ENCODE data around the gene BACH2. TPM values are rescaled to one million over a fixed set of nuclear protein-coding genes. Genes with fewer than 3 reads are reported as not detected.
A peak's percentile ranks its signal among the peaks of the same experiment; 100 is the strongest.
"Not testable (repeated sequence)": the region's sequence is repeated elsewhere in the genome, so short reads cannot be mapped to it uniquely, and the experiment has no call there.

Gene BACH2
- total and polyA plus RNA-seq, 5 donors: 0.61 to 2.8 (median 1.5) TPM

DNA sequence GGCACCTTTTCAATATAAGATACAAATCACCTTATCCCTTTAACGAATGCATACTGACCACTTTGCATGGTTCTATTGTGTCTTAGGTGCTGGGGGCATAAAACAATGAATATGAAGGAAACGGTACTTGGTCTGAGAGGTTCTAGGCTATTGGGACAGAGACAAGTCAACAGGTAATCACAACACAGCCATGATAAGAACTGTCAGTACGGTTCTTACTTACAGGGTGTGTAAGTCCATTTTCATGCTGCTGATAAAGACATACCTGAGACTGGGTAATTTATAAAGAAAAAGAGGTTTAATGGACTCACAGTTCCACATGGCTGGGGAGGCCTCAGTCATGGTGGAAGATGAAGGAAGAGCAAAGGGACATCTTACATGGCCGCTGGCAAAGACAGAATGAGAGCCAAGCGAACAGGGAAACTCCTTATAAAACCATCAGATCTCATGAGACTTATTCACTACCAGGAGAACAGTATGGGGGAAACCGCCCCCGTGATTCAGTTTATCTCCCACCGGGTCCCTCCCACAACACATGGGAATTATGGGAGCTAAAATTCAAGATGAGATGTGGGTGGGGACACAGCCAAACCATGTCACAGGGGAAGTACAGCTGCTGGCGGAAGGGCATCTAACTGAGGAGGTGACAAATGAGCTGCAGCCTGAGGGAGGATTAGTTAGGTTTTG, 325.2 kb downstream of the BACH2 start:
- H3K27ac ChIP-seq (ENCODE audit: low read length); DNase-seq; H3K27me3 ChIP-seq (ENCODE audit: control insufficient read depth, insufficient read depth); H3K4me3 ChIP-seq (ENCODE audit: low read length); H3K4me1 ChIP-seq (ENCODE audit: control insufficient read depth, insufficient read depth, low read length); ATAC-seq; H3K9me3 ChIP-seq (ENCODE audit: control insufficient read depth, low read length): not testable (repeated sequence)
- intact Hi-C loops (cut with DNase I): loop anchor here (5.0 to 10.0 kb wide), 3 partner anchors 323 to 426 kb away; partner anchors contain the start of gene BACH2 (in 3 of the 4)
- 86% methylated on average over 9 of the region's 9 CpGs for WGBS

DNA sequence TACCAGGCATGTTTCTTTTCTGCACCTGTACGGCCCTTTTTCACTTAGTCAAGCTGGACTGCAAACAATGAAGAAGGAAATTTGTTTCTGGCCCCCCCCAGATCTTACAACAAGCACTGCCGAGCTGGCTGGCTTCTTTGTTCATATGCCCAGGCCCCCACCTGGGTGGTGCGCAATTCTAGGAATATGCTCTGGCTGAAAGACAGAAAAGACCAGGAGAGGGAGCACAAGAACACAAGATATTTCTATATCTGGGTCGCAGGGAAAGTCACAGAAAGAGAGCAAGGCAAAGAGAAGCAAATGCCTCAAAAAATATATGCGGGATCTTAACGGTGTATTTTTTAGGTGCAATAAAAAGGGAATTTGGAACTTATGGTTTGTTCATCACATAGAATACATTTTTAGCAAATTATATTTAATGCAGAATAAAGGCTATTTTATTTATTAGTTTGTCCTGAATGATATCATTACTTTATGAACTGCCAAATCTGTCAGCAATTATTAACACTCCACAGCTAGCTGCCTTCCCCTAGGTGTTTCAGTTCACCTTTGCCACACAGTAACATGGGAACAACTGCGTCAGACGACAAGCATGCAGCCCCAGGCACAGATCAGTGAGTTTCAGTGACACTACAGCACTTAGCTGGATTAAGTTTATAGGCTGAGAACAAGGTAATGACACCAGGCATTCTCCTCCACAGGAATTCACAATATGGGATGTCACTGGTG, 325.9 kb downstream of the BACH2 start:
- no peaks in the 10 kb centered on the region for H3K9me3 ChIP-seq (ENCODE audit: control insufficient read depth, low read length)
- no peaks in the 10 kb centered on the region for H3K4me1 ChIP-seq (ENCODE audit: control insufficient read depth, insufficient read depth, low read length)
- no peak overlapping the region for H3K4me3 ChIP-seq (ENCODE audit: low read length)
- 29% methylated on average over 8 of the region's 8 CpGs for WGBS
- DNase-seq (peak in 1 of 3 donors; percentile 56), ATAC-seq (peak; percentile 68 to 80)
- no peaks in the 10 kb centered on the region for H3K27me3 ChIP-seq (ENCODE audit: control insufficient read depth, insufficient read depth)
- intact Hi-C loops (cut with DNase I): loop anchor here (5.0 to 10.0 kb wide), 3 partner anchors 324 to 427 kb away; partner anchors contain the start of gene BACH2 (in 3 of the 4)
- no peak overlapping the region for H3K27ac ChIP-seq (ENCODE audit: low read length)

DNA sequence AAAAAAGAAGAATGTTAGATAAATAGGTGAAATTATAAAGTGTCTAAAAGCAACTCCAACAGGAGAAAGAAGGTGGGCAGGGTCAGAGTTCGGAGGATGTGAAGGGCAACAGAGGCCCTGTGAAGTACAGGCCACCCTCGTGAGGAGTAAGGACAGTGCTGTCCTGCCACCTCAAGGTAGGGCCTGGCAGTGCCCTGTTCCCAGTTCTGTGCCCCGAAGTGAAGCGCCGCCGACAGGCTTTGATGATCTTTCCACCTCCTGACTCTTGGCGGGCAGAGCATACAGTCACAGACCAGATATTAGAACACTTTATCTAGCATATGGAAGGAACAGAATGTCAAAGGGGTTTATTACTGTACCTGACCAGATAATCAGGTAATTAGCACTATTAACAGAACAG, 326.6 kb downstream of the BACH2 start:
- Histone ChIP-seq H3K9me3 (ENCODE audit: control insufficient read depth, low read length) (no peaks in the 10 kb centered on the region), H3K27me3 (ENCODE audit: control insufficient read depth, insufficient read depth) (no peaks in the 10 kb centered on the region), H3K4me3 (ENCODE audit: low read length) (no peak overlapping the region), H3K27ac (ENCODE audit: low read length) (no peak overlapping the region), H3K4me1 (ENCODE audit: control insufficient read depth, insufficient read depth, low read length) (no peaks in the 10 kb centered on the region)
- WGBS: 91% methylated on average over 7 of the region's 7 CpGs
- DNase-seq (no peak), ATAC-seq (no peak)
- intact Hi-C loops (cut with DNase I): loop anchor here (5.0 to 10.0 kb wide), 3 partner anchors 325 to 427 kb away; partner anchors contain the start of gene BACH2 (in 3 of the 4)

DNA sequence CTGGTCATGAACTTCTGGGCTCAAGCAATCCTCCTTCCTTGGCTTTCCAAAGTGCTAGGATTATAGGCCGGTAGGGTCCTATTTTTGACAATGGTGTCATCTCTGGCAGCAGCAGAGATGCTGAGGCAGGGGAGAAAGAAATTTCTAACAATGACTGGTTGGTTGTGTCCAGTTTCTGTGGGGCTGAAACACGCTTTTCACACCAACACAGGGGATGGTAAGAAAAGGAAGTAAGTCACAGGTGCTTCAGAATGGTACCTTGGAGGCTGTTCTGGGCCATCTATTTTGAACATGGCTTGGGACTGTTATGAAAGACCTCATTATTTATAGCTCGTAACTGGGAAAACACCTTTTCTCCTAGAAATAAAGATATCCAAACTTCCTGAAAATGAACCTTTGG, 329.7 kb downstream of the BACH2 start:
- no peaks in the 10 kb centered on the region for H3K27me3 ChIP-seq (ENCODE audit: control insufficient read depth, insufficient read depth)
- ATAC-seq: no peak
- no peak overlapping the region for H3K4me3 ChIP-seq (ENCODE audit: low read length)
- no peak for DNase-seq
- H3K4me1 ChIP-seq (ENCODE audit: control insufficient read depth, insufficient read depth, low read length): no peaks in the 10 kb centered on the region
- WGBS: 83% methylated on average over 3 of the region's 3 CpGs
- no peaks in the 10 kb centered on the region for H3K9me3 ChIP-seq (ENCODE audit: control insufficient read depth, low read length)
- H3K27ac ChIP-seq (ENCODE audit: low read length): no peak overlapping the region
- intact Hi-C loops (cut with DNase I): loop anchor here in 1 of 4 donors (5.0 kb wide), 1 partner anchor 425 kb away; no protein-coding TSS in a partner anchor

DNA sequence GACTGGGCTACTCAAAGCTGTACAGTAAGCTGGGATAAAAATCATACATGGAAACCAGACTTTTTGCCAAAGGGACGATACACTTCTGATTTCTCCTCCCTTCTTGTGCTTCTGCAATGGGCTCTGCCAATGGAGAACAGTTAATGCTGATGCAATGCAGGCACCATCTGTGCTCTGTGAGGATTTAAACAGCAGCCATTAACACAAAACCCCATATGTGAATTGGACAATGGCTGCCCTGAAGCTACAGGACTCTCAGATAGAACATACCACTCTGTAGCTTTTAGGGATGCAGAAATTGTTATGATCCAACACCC, 330.5 kb downstream of the BACH2 start:
- H3K4me1 ChIP-seq (ENCODE audit: control insufficient read depth, insufficient read depth, low read length): no peaks in the 10 kb centered on the region
- 68% methylated on average over 1 of the region's 1 CpG for WGBS
- ATAC-seq (no peak), DNase-seq (no peak)
- no peak overlapping the region for H3K4me3 ChIP-seq (ENCODE audit: low read length)
- H3K27ac ChIP-seq (ENCODE audit: low read length): no peak overlapping the region
- no peaks in the 10 kb centered on the region for H3K9me3 ChIP-seq (ENCODE audit: control insufficient read depth, low read length)
- intact Hi-C loops (cut with DNase I): loop anchor here in 1 of 4 donors (5.0 kb wide), 1 partner anchor 426 kb away; no protein-coding TSS in a partner anchor
- H3K27me3 ChIP-seq (ENCODE audit: control insufficient read depth, insufficient read depth): no peaks in the 10 kb centered on the region

DNA sequence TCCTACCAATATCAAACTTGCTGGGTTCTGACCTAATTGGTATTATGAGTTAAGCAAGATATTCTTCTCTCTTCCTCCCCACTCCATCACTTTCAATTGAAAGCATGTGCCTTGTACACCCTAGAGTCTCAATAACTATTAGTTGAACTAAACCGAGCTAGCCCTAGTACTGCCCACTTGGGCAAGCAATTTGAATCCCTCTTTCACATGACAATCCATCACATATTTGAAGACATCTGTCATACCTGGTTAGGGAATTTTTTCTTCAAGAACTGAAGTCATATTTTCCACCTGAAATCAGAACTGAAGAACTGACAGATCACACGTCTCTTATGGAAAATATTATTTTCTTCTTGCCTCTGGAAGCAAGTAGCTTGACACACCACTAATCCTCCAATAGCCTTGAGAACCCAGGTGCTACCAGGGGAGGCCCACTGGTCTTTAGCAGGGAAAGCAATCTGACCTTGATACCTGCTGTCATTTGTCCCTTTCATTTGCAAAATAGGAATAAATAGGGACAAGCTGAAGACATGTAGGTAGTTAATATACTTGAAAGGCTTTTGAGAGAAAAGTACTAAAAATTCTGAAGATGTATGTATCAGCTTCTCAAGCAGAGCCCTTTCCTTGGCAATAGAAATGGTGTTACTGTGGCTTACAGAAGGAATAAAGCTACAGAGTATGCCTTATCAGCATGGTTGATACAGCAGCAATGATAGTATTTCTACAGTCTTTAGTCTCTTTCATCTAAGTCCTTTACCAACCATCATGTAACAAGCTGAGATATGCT, 331.0 kb downstream of the BACH2 start:
- intact Hi-C loops (cut with DNase I): loop anchor here in 1 of 4 donors (5.0 kb wide), 1 partner anchor 427 kb away; no protein-coding TSS in a partner anchor

DNA sequence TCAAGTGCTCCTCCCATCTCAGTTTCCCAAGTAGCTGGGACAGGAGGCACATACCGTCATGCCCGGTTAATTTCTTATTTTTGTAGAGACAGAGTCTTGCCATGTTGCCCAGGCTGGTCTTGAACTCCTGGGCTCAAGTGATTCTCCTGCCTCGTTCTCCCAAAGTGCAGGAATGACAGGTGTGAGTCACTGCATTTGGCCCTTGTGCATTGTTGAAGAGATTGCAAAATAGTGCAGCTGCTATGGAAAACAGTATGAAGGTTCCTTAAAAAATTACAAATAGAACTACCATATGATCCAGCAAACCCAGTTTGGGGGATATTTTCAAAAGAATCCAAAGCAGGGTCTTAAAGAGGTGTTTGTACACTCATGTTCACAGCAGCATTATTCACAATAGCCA, 333.3 kb downstream of the BACH2 start:
- Histone ChIP-seq H3K9me3 (ENCODE audit: control insufficient read depth, low read length) (no peaks in the 10 kb centered on the region), H3K27ac (ENCODE audit: low read length) (no peak overlapping the region), H3K4me3 (ENCODE audit: low read length) (no peak overlapping the region), H3K27me3 (ENCODE audit: control insufficient read depth, insufficient read depth) (no peaks in the 10 kb centered on the region), H3K4me1 (ENCODE audit: control insufficient read depth, insufficient read depth, low read length) (no peaks in the 10 kb centered on the region)
- intact Hi-C loops (cut with DNase I): no loop called here
- WGBS: 97% methylated on average over 3 of the region's 3 CpGs
- ATAC-seq (no peak), DNase-seq (no peak)

More for the DNA sequence above, 331.0 kb downstream of the BACH2 start:
- 92% methylated on average over 2 of the region's 2 CpGs for WGBS
- Histone ChIP-seq H3K9me3 (ENCODE audit: control insufficient read depth, low read length) (no peaks in the 10 kb centered on the region), H3K27ac (ENCODE audit: low read length) (no peak overlapping the region), H3K4me3 (ENCODE audit: low read length) (no peak overlapping the region), H3K4me1 (ENCODE audit: control insufficient read depth, insufficient read depth, low read length) (no peaks in the 10 kb centered on the region), H3K27me3 (ENCODE audit: control insufficient read depth, insufficient read depth) (no peaks in the 10 kb centered on the region)
- no peak for ATAC-seq
- DNase-seq: no peak

DNA sequence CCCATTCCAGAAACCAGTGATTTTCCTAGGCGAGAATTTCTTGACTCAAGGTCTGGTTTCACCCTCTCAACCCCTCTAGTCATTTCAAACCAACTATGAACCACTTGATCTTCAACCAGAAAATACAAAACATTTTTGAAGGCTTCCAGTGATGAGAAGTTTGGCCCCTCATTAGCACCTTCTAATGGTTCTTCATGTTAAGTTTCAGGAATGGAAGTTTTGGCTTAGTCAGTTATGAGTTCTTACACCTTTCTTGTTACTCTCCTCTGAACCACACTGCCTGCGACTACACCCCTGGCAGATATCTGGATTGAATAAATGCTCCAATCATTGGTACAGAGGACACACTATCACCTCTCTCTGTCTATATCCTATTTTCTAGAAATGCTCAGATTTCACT, 335.2 kb downstream of the BACH2 start:
- Histone ChIP-seq H3K27ac (ENCODE audit: low read length) (no peak overlapping the region), H3K4me1 (ENCODE audit: control insufficient read depth, insufficient read depth, low read length) (no peaks in the 10 kb centered on the region), H3K9me3 (ENCODE audit: control insufficient read depth, low read length) (no peaks in the 10 kb centered on the region), H3K27me3 (ENCODE audit: control insufficient read depth, insufficient read depth) (no peaks in the 10 kb centered on the region), H3K4me3 (ENCODE audit: low read length) (no peak overlapping the region)
- ATAC-seq: no peak
- WGBS: 96% methylated on average over 2 of the region's 2 CpGs
- DNase-seq: no peak
- intact Hi-C loops (cut with DNase I): no loop called here

DNA sequence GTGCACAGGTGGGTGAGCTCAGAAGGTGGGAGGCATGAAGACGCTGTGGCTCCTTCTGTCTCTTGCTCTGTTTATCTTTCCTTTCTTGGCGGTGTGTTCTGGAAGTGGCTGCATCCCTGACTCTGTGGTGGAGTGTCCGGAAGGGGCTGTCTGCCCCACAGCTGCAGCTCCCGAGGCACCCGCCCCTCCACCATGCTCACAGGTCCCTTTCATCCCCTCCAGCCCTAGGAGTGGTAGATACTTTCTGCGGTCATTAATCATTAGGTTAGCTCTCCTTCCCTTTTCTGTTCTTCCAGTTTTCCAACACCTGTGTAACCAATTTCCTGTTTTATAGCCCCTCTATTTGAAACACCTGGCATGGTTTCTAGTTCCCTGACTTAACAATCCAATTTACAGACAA, 336.8 kb downstream of the BACH2 start:
- DNase-seq: no peak
- Histone ChIP-seq H3K4me1 (ENCODE audit: control insufficient read depth, insufficient read depth, low read length) (no peaks in the 10 kb centered on the region), H3K4me3 (ENCODE audit: low read length) (no peak overlapping the region), H3K27me3 (ENCODE audit: control insufficient read depth, insufficient read depth) (no peaks in the 10 kb centered on the region), H3K9me3 (ENCODE audit: control insufficient read depth, low read length) (no peaks in the 10 kb centered on the region), H3K27ac (ENCODE audit: low read length) (no peak overlapping the region)
- ATAC-seq: no peak
- 85% methylated on average over 6 of the region's 6 CpGs for WGBS
- intact Hi-C loops (cut with DNase I): no loop called here

DNA sequence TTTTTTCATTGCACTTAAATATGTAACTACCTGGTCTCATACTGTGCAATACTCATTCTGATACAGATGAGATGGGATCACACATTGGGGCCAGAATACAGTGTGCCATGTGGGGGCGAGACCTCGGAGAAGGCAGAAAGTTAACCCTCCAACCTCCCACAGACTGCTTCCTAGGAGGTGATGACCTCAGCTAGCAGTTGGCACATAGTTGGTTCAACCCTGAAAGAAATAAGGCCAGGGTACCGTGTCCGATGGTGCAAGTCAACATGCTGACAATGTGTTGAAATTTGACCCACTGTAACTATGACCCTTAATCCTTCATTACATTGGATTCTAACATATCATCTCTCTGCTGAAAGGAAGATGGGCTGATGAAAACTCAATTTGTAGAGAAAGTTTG, 340.5 kb downstream of the BACH2 start:
- WGBS: 84% methylated on average over 4 of the region's 4 CpGs
- intact Hi-C loops (cut with DNase I): no loop called here
- ATAC-seq: no peak

DNA sequence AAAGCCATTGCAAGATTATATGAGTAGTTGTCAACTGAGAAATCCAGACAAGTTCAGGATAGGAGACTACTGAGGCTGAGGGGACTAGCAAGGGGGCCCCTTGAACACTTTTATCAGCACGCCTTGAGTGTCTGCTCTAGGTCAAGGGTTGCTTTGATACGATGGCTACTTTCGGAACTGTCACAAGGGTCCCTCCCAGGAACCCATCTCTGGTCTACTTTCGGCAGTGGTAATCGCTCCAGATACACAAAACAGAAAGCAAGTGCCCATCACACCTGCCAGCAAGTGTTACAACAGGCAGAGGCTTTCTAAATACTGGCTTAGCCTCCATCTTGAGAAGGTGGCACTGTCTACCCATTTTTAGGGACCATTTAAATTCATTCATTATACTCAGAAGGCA, 341.3 kb downstream of the BACH2 start:
- Histone ChIP-seq H3K27me3 (ENCODE audit: control insufficient read depth, insufficient read depth) (no peaks in the 10 kb centered on the region), H3K4me1 (ENCODE audit: control insufficient read depth, insufficient read depth, low read length) (no peaks in the 10 kb centered on the region), H3K27ac (ENCODE audit: low read length) (no peak overlapping the region), H3K4me3 (ENCODE audit: low read length) (no peak overlapping the region), H3K9me3 (ENCODE audit: control insufficient read depth, low read length) (no peaks in the 10 kb centered on the region)
- ATAC-seq (no peak), DNase-seq (no peak)
- intact Hi-C loops (cut with DNase I): no loop called here
- WGBS: 80% methylated on average over 5 of the region's 5 CpGs

More for the DNA sequence above, 340.5 kb downstream of the BACH2 start:
- Histone ChIP-seq H3K4me1 (ENCODE audit: control insufficient read depth, insufficient read depth, low read length) (no peaks in the 10 kb centered on the region), H3K27ac (ENCODE audit: low read length) (no peak overlapping the region), H3K27me3 (ENCODE audit: control insufficient read depth, insufficient read depth) (no peaks in the 10 kb centered on the region), H3K9me3 (ENCODE audit: control insufficient read depth, low read length) (no peaks in the 10 kb centered on the region), H3K4me3 (ENCODE audit: low read length) (no peak overlapping the region)
- DNase-seq: no peak

Data from right cardiac atrium (tissue), 5 donors.